GM12873 (cell line): Measurements from ENCODE around the gene C11orf71.

Experiments
- TF ChIP-seq, protein P1 (sequence below): IDR thresholded peaks from 2 replicates; pipeline ENCODE4 v1.5.1; 2012; ENCODE audit warnings: low read depth, mild to moderate bottlenecking, moderate library complexity, low read length, control low read depth; ENCODE audit not compliant: insufficient read depth; ENCODE audit errors: missing control alignments

C11orf71 gene

DNA sequence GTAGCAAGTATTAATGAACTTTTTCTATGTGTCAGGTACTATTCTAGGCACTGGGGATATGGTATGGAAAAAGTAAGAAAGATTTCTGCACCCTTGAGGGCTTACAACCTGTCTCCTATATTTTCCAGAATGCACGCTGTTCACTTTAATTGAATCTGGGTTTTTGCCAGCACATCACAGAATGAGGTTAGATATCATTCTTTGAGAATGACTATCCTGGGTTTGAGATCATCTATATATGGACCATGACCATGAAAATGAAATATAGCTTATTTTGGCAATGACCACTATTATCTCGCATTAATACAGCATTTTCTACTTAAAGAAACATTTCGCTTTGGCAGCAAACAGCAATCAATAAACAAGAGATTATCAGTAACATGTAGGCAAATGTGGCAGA, 46.9 kb downstream of the C11orf71 start:
- TF ChIP-seq, protein P1, sequence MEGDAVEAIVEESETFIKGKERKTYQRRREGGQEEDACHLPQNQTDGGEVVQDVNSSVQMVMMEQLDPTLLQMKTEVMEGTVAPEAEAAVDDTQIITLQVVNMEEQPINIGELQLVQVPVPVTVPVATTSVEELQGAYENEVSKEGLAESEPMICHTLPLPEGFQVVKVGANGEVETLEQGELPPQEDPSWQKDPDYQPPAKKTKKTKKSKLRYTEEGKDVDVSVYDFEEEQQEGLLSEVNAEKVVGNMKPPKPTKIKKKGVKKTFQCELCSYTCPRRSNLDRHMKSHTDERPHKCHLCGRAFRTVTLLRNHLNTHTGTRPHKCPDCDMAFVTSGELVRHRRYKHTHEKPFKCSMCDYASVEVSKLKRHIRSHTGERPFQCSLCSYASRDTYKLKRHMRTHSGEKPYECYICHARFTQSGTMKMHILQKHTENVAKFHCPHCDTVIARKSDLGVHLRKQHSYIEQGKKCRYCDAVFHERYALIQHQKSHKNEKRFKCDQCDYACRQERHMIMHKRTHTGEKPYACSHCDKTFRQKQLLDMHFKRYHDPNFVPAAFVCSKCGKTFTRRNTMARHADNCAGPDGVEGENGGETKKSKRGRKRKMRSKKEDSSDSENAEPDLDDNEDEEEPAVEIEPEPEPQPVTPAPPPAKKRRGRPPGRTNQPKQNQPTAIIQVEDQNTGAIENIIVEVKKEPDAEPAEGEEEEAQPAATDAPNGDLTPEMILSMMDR, result no peak

DNA sequence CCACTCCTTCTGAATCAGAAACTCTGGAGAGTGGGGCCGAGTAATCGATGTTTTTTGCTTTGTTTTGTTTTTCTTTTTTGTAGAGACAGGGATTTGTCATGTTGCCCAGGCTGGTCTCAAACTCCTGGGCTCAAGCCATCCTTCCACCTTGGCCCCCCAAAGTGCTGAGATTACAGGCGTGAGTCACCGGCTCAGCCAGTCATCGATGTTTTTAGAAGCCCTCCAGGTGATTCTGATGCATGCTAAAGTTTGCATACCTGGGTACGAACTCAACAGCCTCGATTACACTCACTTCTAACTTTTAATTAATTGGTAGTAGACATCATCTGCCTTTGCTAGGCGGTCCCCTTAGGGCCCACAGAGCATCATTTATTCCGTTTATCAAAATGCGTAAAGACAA, 50.3 kb downstream of the C11orf71 start:
- TF ChIP-seq, protein P1, result no peak
